ENCODE results near the gene CDT1. TPM values are rescaled to one million over a fixed set of nuclear protein-coding genes. Genes with fewer than 3 reads are reported as not detected.
A peak's percentile ranks its signal among the peaks of the same experiment; 100 is the strongest.

CDT1 gene
- total RNA-seq, 1 experiment from 2014 or later = 74.1 TPM

DNA sequence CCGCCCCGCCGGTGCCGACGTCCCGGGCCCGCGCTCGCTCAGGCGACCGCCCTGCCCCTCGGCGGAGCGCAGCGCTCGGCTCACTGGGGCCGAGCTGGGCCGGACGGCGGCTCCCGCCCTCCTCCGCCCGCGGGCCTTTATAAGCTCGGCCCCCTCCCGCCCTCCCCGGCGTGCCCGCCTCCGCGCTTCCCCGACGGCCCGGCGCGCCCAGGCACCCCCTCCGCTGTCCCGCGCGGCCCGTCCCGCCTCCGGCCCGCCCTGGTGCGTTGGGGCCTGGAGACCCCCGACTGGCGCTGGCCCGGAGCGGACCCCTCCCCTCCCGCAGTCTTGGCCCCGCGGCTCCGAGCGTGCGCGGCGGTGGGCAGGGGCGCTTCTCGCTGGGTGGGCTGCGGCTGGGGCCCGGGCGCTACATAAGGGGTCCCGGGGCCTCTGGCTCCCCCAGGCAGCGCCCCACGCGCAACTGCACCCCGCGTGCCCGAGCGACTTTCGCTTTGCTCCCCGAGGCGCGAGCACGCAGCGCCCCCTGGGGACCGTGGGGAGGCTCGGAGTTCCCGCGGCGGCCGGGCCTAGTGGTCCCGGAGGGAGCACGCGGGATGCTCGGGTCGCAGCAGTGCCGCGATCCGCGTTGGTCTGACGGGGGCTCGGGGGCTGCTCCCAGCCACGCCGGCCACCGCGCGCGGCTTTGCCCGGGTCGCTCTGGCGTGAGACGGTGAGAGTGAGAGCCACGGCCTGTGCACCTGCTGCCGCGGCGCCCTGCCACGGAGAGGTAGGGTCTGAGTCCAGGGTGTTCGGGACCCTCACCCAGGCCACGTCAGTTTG, 18.3 kb upstream of the CDT1 start, which contains the start of gene PIEZO1:
Gene PIEZO1, minus strand, starts transcription at position 115 of the 819 bp plus-strand sequence. CDS start 256 bp downstream, outside the sequence.
- H3K4me1 ChIP-seq (ENCODE audit: insufficient read depth, low read length) = no peaks in the 10 kb centered on the region
- H3K18ac ChIP-seq (ENCODE audit: insufficient read length, low read depth, low read length) = no peak within 1 kb of the TSS
- Mint-ChIP-seq H3K36me3 (ENCODE audit: insufficient read depth in 1 of 3, low read depth in 3 of 3) (no peaks in the 10 kb centered on the region), H3K4me3 (peak within 1 kb of the TSS; percentile 73 to 80), H3K4me1 (peaks cover 18 to 19% of the 10 kb centered on the region in 2 experiments), H3K27ac (no peak within 1 kb of the TSS), H3K9me3 (no peaks in the 10 kb centered on the region), H3K27me3 (ENCODE audit: low read depth) (peaks cover 6% of the 10 kb centered on the region; the same call in 1 of the 2 replicates)
- H3T11ph ChIP-seq (ENCODE audit: low read length) = no peak within 1 kb of the TSS
- TF ChIP-seq, protein P1, sequence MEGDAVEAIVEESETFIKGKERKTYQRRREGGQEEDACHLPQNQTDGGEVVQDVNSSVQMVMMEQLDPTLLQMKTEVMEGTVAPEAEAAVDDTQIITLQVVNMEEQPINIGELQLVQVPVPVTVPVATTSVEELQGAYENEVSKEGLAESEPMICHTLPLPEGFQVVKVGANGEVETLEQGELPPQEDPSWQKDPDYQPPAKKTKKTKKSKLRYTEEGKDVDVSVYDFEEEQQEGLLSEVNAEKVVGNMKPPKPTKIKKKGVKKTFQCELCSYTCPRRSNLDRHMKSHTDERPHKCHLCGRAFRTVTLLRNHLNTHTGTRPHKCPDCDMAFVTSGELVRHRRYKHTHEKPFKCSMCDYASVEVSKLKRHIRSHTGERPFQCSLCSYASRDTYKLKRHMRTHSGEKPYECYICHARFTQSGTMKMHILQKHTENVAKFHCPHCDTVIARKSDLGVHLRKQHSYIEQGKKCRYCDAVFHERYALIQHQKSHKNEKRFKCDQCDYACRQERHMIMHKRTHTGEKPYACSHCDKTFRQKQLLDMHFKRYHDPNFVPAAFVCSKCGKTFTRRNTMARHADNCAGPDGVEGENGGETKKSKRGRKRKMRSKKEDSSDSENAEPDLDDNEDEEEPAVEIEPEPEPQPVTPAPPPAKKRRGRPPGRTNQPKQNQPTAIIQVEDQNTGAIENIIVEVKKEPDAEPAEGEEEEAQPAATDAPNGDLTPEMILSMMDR (conservative IDR thresholded peaks at IDR 0.05) = peak; percentile 71
- no peak within 1 kb of the TSS for H3K4ac ChIP-seq (ENCODE audit: low read depth, low read length)
- peak within 1 kb of the TSS; percentile 28 for H3K4me2 ChIP-seq (ENCODE audit: insufficient read depth, insufficient read length, low read length)
- no peak within 1 kb of the TSS for H4K8ac ChIP-seq (replicated peaks; ENCODE audit: insufficient read length, low read depth, low read length)
- H2BK120ac ChIP-seq (ENCODE audit: low read depth, low read length, poor library complexity, severe bottlenecking) = no peak within 1 kb of the TSS
- H3K27me3 ChIP-seq (ENCODE audit: insufficient read depth, low read length) = no peaks in the 10 kb centered on the region
- peak within 1 kb of the TSS; percentile 86 for H3K14ac ChIP-seq (ENCODE audit: insufficient read depth, low read length)
- no peak within 1 kb of the TSS for H2BK5ac ChIP-seq (ENCODE audit: insufficient read length, low read length)
- H3K9ac ChIP-seq (ENCODE audit: extremely low read depth, insufficient read length, low read length) = no peak within 1 kb of the TSS
- no peak within 1 kb of the TSS for H2BK20ac ChIP-seq (ENCODE audit: low read depth, low read length, poor library complexity, severe bottlenecking)
- no peak within 1 kb of the TSS for H3K56ac ChIP-seq (ENCODE audit: insufficient read length, low read depth, low read length)
- no peak within 1 kb of the TSS for H3K27ac ChIP-seq (ENCODE audit: insufficient read length, low read depth, low read length)
- H3K9me3 ChIP-seq (ENCODE audit: control insufficient read depth, low read depth, low read length) = no peaks in the 10 kb centered on the region
- H3K79me1 ChIP-seq (ENCODE audit: insufficient read depth, low read depth, low read length, poor library complexity, severe bottlenecking) = no peaks in the 10 kb centered on the region
- DNase-seq = no peak
- no peak within 1 kb of the TSS for H2BK15ac ChIP-seq (ENCODE audit: low read depth, low read length)
- peaks cover 1% of the 10 kb centered on the region; the same call in 1 of the 2 replicates for H3K79me2 ChIP-seq (ENCODE audit: insufficient read depth, low read length)
- no CpG with 5 or more reads among the region's 110 CpGs for WGBS (ENCODE audit: extremely low coverage, insufficient read length, low lambda C conversion rate)
- H3K23ac ChIP-seq (ENCODE audit: insufficient read length, low read depth, low read length) = no peak within 1 kb of the TSS
- no peak within 1 kb of the TSS for H4K91ac ChIP-seq (ENCODE audit: insufficient read length, low read depth, low read length)
- no peak within 1 kb of the TSS for H2AFZ ChIP-seq (ENCODE audit: low read length)
- peaks cover 2% of the 10 kb centered on the region for H4K20me1 ChIP-seq (ENCODE audit: control insufficient read depth, insufficient read depth, insufficient read length)
- H2AK5ac ChIP-seq (ENCODE audit: insufficient read length, low read length) = no peak within 1 kb of the TSS
- no peak within 1 kb of the TSS for H4K5ac ChIP-seq (ENCODE audit: insufficient read length, low read depth, low read length)
- peaks cover 10% of the 10 kb centered on the region for H3K23me2 ChIP-seq (ENCODE audit: insufficient read length, low read depth, low read length, poor library complexity, severe bottlenecking)
- H2BK12ac ChIP-seq (ENCODE audit: insufficient read length, low read depth, low read length) = no peak within 1 kb of the TSS

Data from H9 (cell line).